ENCODE results near the gene VAMP2. TPM values are rescaled to one million over a fixed set of nuclear protein-coding genes. Genes with fewer than 3 reads are reported as not detected.

Gene VAMP2
- total and polyA plus RNA-seq, 9 of the 15 experiments (the other 6 are each of a cell fraction or from before 2014, with no cell fraction given) = 2.3 to 31.8 (median 6.0) TPM

DNA sequence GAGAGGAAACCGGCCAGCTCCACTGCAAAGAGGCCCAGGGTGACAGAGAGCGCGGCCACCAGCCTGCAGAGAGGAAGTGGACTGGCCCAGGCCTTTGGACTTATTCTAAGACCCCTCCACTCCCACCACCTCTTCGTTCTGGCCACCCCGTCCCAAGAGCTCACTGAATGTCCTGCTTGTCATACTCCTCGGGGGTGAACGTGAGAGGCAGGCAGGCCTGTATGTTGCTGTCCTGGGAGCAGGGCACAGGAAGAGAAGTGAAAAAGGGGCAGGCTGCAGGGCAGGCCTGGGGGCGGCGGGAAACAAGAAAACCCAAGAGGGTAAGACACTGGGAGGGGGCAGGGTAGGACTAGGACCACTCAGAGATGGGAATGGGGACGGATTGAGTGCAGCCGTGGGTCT lies 13.0 kb upstream of the VAMP2 start:
- H3K4me3 ChIP-seq = peak overlapping the region; percentile 54
- no peaks in the 10 kb centered on the region for H3K9me1 ChIP-seq (ENCODE audit: control insufficient read depth, insufficient read depth, low read length)
- intact Hi-C loops (cut with micrococcal nuclease) (no loop called here), in situ Hi-C loops (cut with MboI) (no loop called here)
- H3K4me1 ChIP-seq (replicated peaks in 1 of 2; ENCODE audit: control insufficient read depth in 2 of 2, insufficient read depth in 2 of 2, low read length in 2 of 2) = peaks cover 23 to 46% of the 10 kb centered on the region in 2 experiments; a peak in 4 of 5 replicates
- ATAC-seq (peak; percentile 22), DNase-seq (ENCODE audit: extremely low read depth in 1 of 4, low spot score in 3 of 4) (no peak), FAIRE-seq (no peak)
- no peaks in the 10 kb centered on the region; the same call in 1 of the 2 replicates for H4K20me1 ChIP-seq (replicated peaks; ENCODE audit: control insufficient read depth, insufficient read depth, low read length)
- no peaks in the 10 kb centered on the region for H3K36me3 ChIP-seq (ENCODE audit: control insufficient read depth, insufficient read depth, low read length)
- CTCF ChIA-PET (ENCODE audit: low intra/inter-chr PET ratio) = no interaction called here
- H3K9me3 ChIP-seq (replicated peaks; ENCODE audit: control insufficient read depth, insufficient read depth, low read depth, low read length) = no peaks in the 10 kb centered on the region
- H3K79me2 ChIP-seq (ENCODE audit: control insufficient read depth, insufficient read depth, low read length) = peaks cover 10% of the 10 kb centered on the region
- peak overlapping the region; percentile 75 to 95 for H3K9ac ChIP-seq (ENCODE audit: insufficient read depth in 1 of 2, low read depth in 2 of 2, low read length in 2 of 2)
- POLR2A ChIA-PET = no interaction called here
- no TSS peak for BruUV-seq (replicated peaks)
- H3K27ac ChIP-seq (ENCODE audit: extremely low read depth, low read depth, low read length) = peak overlapping the region; percentile 78
- peak overlapping the region; percentile 93 for H2AFZ ChIP-seq (ENCODE audit: low read depth, low read length)
- 5% methylated on average over 9 of the region's 11 CpGs for WGBS (ENCODE audit: insufficient coverage, low coverage, missing lambda C conversion rate)
- H3K4me2 ChIP-seq (ENCODE audit: insufficient read depth, low read length) = peak overlapping the region; percentile 88
- H3K27me3 ChIP-seq (ENCODE audit: control insufficient read depth in 2 of 2, insufficient read depth in 2 of 2, low read length in 2 of 2) = no peaks in the 10 kb centered on the region
- TF ChIP-seq MTA2 (IDR thresholded peaks at IDR 0.05; ENCODE audit: low read depth) = no peak
- peak; percentile 75 for TF ChIP-seq SPI1 (IDR thresholded peaks at IDR 0.05; ENCODE audit: borderline replicate concordance, low read depth, low read length)
- TF ChIP-seq NFE2L1 (tag; IDR thresholded peaks at IDR 0.05; ENCODE audit: borderline replicate concordance, low read depth) = no peak
- no peak for TF ChIP-seq GTF3C2 (IDR thresholded peaks at IDR 0.05; ENCODE audit: borderline replicate concordance, extremely low read depth, insufficient read length)
- no peak for TF ChIP-seq ZNF174 (CRISPR knock-in tag; IDR thresholded peaks at IDR 0.05)
- TF ChIP-seq POLR2AphosphoS2 (IDR thresholded peaks at IDR 0.05; ENCODE audit: low read length) = no peak
- TF ChIP-seq HDAC8 (tag; IDR thresholded peaks at IDR 0.05) = no peak
- TF ChIP-seq, protein P1, sequence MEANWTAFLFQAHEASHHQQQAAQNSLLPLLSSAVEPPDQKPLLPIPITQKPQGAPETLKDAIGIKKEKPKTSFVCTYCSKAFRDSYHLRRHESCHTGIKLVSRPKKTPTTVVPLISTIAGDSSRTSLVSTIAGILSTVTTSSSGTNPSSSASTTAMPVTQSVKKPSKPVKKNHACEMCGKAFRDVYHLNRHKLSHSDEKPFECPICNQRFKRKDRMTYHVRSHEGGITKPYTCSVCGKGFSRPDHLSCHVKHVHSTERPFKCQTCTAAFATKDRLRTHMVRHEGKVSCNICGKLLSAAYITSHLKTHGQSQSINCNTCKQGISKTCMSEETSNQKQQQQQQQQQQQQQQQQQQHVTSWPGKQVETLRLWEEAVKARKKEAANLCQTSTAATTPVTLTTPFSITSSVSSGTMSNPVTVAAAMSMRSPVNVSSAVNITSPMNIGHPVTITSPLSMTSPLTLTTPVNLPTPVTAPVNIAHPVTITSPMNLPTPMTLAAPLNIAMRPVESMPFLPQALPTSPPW (CRISPR knock-in tag; IDR thresholded peaks at IDR 0.05) = no peak
- no peak for TF ChIP-seq AFF1 (IDR thresholded peaks at IDR 0.05; ENCODE audit: low read depth in 1 of 2, partially characterized antibody in 2 of 2)
- no peak for TF ChIP-seq ETS1 (conservative IDR thresholded peaks at IDR 0.05; ENCODE audit: control insufficient read depth, low read depth, low read length)
